ENCODE measurements around the gene BZW1.

BZW1 gene

GRCh38 chr2:200843993-200844948, 32.6 kb downstream of the BZW1 start:
- no peak for DNase-seq

- no peak for DNase-seq
These were observed 33.5 kb downstream of the BZW1 start for GRCh38 chr2:200845194-200845593.

DNA sequence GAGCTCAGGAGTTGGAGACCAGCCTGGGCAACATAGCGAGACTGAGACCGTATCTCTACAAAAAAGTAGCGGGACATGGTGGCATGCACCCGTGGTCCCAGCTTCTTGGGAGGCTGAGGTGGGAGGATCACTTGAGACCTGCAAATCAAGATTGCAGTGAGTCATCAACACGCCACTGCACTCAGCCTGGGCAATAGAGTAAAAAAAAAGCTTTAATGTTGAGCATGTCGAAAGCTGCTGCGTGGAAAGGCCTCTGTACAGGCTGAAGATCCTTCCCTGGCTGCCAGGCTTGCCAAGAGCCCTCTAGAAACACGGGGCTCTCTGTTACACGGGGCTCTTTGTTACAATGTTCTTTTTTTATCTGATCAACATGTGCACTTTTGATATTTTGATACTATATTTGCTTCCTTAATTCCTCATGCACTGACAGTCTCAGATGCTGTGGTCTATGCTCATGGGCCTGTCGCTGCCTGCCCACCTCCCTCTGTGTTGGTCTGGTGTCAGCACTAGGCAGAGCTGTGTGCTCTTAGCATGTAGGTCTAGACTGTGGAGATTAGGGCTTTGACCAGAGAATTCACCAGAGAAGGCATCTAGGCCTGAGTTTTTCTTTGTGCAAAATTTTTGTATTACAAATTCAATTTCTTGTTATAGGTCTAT, 34.1 kb downstream of the BZW1 start:
- DNase-seq, result no peak

DNA sequence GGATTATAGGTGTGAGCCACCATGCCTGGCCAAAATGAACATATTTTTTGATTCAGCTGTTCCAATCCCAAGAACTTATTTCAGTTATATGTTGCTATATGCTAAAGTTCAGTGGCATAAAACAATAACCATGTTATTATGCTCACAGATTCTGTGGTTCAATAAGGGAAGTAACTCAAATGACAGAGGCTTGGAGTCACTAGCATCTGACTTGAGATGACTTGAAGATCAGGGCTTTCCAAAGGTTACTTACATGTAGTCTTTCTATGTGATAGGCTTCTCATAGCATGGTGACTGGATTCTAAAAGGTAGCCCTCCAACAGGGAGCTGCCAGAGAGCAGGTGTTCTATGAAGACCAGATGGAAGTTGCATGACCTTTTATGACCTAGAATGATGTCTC, 35.6 kb downstream of the BZW1 start:
- DNase-seq, result no peak

- DNase-seq, result no peak
These were observed 36.2 kb downstream of the BZW1 start for GRCh38 chr2:200847939-200848338.

GRCh38 chr2:200850512-200851256, 39.0 kb downstream of the BZW1 start:
- DNase-seq, result no peak

DNA sequence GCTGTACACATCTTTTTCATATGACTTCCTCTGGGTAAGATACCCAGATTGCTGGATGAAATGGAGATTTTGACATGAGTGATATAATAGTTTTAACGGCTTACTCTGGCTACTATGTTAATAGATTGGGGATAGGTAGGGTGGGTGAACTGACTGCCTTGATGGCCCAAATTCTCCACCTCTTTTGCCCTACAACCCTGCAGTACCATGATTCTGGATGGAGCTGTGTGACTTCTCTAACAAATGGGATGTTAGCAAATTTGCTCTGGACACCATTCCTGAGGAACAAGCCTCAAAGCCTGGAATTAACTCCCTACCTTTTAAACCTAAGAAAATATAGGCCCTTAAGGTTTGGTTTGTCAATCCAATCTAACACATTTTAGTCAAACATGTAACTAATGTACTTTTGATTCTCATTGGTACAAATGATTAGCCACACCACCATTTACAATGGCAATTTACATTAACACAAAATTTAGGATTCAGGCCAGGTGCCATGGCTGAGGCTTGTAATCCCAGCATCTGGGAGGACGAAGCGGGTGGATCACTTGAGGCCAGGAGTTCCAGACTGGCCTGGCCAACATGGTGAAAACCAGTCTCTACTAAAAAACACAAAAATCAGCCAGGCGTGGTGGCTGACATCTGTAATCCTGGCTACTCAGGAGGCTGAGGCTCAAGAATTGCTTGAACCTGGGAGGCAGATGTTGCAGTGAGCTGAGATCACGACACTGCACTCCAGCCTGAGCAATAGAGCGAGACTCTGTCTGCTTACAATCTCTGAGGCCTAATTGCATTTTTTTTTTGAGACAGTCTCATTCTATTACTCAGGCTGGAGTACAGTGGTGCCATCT, 39.9 kb downstream of the BZW1 start:
- DNase-seq, result no peak

DNA sequence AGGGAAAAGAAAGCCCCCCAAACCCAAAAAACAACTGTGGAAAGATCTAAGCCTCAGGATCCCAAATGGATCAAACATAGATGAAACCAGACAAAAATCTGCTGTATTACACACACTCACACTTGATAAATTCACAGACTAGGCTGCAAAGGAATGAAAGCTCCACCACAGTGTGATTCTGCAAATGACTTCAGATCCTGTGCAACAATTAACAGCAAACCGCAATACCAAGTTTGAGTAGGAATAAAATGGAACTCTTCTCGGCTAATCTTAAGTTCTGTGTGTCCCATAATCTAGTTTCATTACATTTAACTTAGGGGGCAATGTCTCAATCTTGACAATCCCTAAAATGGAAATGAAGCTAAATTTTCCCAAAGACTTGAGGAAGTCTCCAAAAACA, 40.9 kb downstream of the BZW1 start:
- DNase-seq, result no peak

GRCh38 chr2:200856806-200857205, 45.1 kb downstream of the BZW1 start:
- DNase-seq, result no peak

GRCh38 chr2:200860092-200860795, 48.5 kb downstream of the BZW1 start:
- DNase-seq, result no peak

- no peak for DNase-seq
These were observed 50.0 kb downstream of the BZW1 start for GRCh38 chr2:200861617-200862155.

- peak; percentile 51 for DNase-seq
These were observed 50.9 kb downstream of the BZW1 start for GRCh38 chr2:200862532-200863000.

- DNase-seq, result peak; percentile 42
These were observed 52.1 kb downstream of the BZW1 start for GRCh38 chr2:200863782-200864175.

DNA sequence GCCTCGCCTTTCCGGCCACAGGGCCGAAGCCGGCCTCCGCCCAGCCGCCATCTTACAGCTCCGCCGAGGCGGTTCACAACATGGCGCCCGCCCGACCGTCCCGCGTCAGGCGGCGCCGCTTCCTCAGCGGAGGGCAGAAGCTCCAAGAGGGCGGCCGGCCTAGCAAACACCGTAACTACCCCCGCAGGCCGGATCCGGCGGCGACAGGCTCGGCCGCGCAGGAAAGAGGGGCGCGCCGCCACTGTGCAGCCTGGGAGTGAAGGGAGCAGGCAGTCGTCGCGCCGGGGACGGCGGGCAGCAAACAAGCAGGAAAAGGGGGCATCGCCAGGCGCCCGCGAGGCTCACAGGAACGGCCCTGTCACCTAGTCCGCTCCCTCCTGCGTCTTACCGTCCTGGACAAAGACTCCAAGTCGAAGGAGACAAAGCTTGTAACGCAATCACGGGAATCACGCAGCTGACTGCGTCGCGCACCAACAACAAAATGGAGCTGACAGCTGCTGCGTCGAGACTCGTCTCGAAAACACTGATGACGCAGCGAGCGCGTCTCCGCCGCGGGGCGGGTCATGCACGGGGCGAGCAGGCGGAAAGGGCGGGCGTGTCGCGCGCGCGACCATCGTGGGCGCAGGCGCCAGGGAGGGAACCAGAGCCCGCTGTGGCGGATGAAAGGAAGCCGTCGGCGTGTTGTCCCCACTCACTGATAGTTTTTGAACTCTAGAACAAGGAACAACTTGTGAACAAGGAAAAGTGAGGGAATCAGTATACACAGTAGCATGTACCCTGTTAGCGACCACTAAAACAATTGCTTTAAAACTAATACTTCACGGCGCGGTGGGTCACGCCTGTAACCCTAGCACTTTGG, 52.7 kb downstream of the BZW1 start, which contains the start of gene CLK1:
TSS of gene CLK1 (minus strand) at position 483 of the 859 bp plus-strand sequence. CDS start 2,796 bp downstream, outside the sequence.
- peak; percentile 98 for DNase-seq

DNA sequence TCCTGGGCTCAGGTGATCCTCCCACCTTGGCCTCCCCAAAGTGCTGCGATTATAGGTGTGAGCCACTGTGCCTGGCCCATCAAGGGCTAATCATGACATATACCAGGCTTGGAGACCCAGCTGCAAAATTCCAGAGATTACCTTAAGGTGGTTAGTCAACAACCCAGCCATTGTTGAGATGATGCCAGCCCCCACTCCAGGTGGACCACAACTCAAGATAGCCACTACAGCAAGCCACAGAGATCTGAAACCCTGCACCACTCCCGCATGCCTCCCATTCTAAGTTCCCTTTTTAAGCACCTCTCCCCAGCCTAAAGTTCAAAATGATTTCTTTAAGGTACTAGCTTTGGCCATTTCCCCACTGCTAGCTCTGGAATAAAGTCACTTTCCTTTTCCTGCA, 57.3 kb downstream of the BZW1 start:
- DNase-seq, result no peak

DNA sequence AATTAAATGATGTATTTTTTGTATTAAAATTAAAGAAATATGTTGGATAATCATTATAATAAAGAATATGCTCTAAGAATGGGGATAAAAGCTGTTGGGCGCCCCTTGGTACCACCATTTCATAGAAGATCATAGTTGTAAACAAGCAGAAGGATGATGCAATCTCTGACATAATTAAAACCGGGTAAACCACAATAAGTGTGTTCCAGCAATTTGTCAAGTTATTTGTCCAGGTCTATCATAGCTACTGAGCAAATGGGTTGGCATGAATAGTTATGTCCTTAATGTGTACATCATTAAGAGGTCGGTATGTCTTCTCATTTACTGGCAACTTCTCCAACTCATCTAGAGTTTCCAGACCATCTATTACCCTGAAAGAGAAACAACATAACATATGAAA, 59.4 kb downstream of the BZW1 start:
- DNase-seq, result no peak

- DNase-seq, result no peak
These were observed 61.9 kb downstream of the BZW1 start for GRCh38 chr2:200873560-200873959.
